AG09319 (cell line): ENCODE data around the gene JAK3.

Experiments used
- DNase-seq: peaks from one replicate; pipeline ENCODE4 v3.0.0-alpha.2; 2010; ENCODE audit warnings: low read depth; ENCODE audit errors: extremely low read depth
- CTCF ChIP-seq: IDR thresholded peaks from 2 replicates; pipeline ENCODE4 v1.5.1; 2011; ENCODE audit warnings: low read depth, mild to moderate bottlenecking, inconsistent platforms, low read length, moderate library complexity

JAK3 gene

GRCh38 chr19:17863520-17864182 is 15.9 kb upstream of the JAK3 start:
- no peak for TF ChIP-seq CTCF
- no peak for DNase-seq

- DNase-seq: no peak
- no peak for TF ChIP-seq CTCF
These were observed 15.1 kb upstream of the JAK3 start for GRCh38 chr19:17862711-17863519.

- no peak for DNase-seq
- no peak for TF ChIP-seq CTCF
These were observed 14.0 kb upstream of the JAK3 start for GRCh38 chr19:17861542-17862402.

GRCh38 chr19:17860993-17861360 is 13.2 kb upstream of the JAK3 start:
- no peak for TF ChIP-seq CTCF
- no peak for DNase-seq

- no peak for TF ChIP-seq CTCF
- DNase-seq: no peak
These were observed 12.7 kb upstream of the JAK3 start for GRCh38 chr19:17860331-17860992.

- peak; percentile 99 for DNase-seq
These were observed 11.9 kb upstream of the JAK3 start, which contains the start of gene RPL18A for GRCh38 chr19:17859533-17860330. TSS of gene RPL18A (plus strand) at chr19:17859910. CDS start at chr19:17859957, 47 bp downstream.

More at GRCh38 chr19:17859533-17860330, 11.9 kb upstream of the JAK3 start, which contains the start of gene RPL18A:
- TF ChIP-seq CTCF: peak; percentile 90
